GM23338 (cell line): ENCODE measurements around the gene LCE2A. TPM values are rescaled to one million over a fixed set of nuclear protein-coding genes. Genes with fewer than 3 reads are reported as not detected.

Experiments
- ATAC-seq: fragments of 200-7000 bp; cut with Tn5 transposase; 3 replicates; pipeline ENCODE4 v1.9.1; 2020
- DNase-seq: peaks from one replicate; pipeline ENCODE4 v3.0.0-alpha.2; 2015; ENCODE audit warnings: low spot score
- H2AFZ ChIP-seq: fragments of 200-600 bp; sonication (generic); 2 replicates; pipeline ENCODE4 v1.8.0; 2016; ENCODE audit warnings: antibody characterized with exemption, mild to moderate bottlenecking, moderate library complexity
- H3F3A ChIP-seq: fragments of 200-600 bp; sonication (generic); replicated peaks from 2 replicates; pipeline ENCODE4 v1.8.0; 2017; ENCODE audit warnings: antibody characterized with exemption, mixed run types, low read depth
- H3K27ac ChIP-seq: fragments of 200-600 bp; sonication (generic); 2 replicates; pipeline ENCODE4 v1.6.1; 2016; ENCODE audit warnings: low read depth
- H3K27me3 ChIP-seq: fragments of 200-600 bp; sonication (generic); 2 replicates; pipeline ENCODE4 v1.8.0; 2016; ENCODE audit warnings: mild to moderate bottlenecking, mixed run types, moderate library complexity; ENCODE audit not compliant: insufficient read depth
- H3K36me3 ChIP-seq: fragments of 200-600 bp; sonication (generic); 2 replicates; pipeline ENCODE4 v1.8.0; 2016; ENCODE audit warnings: mild to moderate bottlenecking; ENCODE audit not compliant: insufficient read depth
- H3K4me1 ChIP-seq: fragments of 200-600 bp; sonication (generic); 2 replicates; pipeline ENCODE4 v1.8.0; 2016; ENCODE audit warnings: mild to moderate bottlenecking, moderate library complexity; ENCODE audit not compliant: insufficient read depth
- H3K4me2 ChIP-seq: fragments of 200-600 bp; sonication (generic); 2 replicates; pipeline ENCODE4 v1.7.1; 2017; ENCODE audit warnings: mixed run types
- H3K4me3 ChIP-seq: fragments of 200-600 bp; sonication (generic); 2 replicates; pipeline ENCODE4 v1.6.1; 2016; ENCODE audit warnings: mixed run types
- H3K79me2 ChIP-seq: fragments of 200-600 bp; sonication (generic); replicated peaks from 2 replicates; pipeline ENCODE4 v1.8.0; 2017; ENCODE audit warnings: mild to moderate bottlenecking; ENCODE audit not compliant: insufficient read depth
- H3K9me2 ChIP-seq: fragments of 200-600 bp; sonication (generic); 2 replicates; pipeline ENCODE4 v1.8.0; 2017; ENCODE audit not compliant: insufficient read depth
- H4K20me1 ChIP-seq: fragments of 200-600 bp; sonication (generic); replicated peaks from 2 replicates; pipeline ENCODE4 v1.8.0; 2017; ENCODE audit warnings: mild to moderate bottlenecking; ENCODE audit not compliant: insufficient read depth
- H3K27ac Mint-ChIP-seq: 2 replicates; pipeline ENCODE4 v1.8.0; 2020; ENCODE audit warnings: inconsistent platforms, mild to moderate bottlenecking, moderate library complexity, mixed read lengths
- H3K27me3 Mint-ChIP-seq: 3 replicates; pipeline ENCODE4 v1.8.0; 2022; ENCODE audit warnings: low read depth, mild to moderate bottlenecking, moderate library complexity, mixed read lengths, inconsistent platforms; ENCODE audit not compliant: insufficient read depth, poor library complexity
- H3K36me3 Mint-ChIP-seq: 3 replicates; pipeline ENCODE4 v1.8.0; 2021; ENCODE audit warnings: low read depth, mild to moderate bottlenecking, inconsistent platforms, moderate library complexity, mixed read lengths
- H3K4me1 Mint-ChIP-seq: 3 replicates; pipeline ENCODE4 v1.8.0; 2020; ENCODE audit warnings: mild to moderate bottlenecking, inconsistent platforms, mixed read lengths
- H3K4me3 Mint-ChIP-seq: 3 replicates; pipeline ENCODE4 v1.8.0; 2021; ENCODE audit warnings: moderate library complexity, mild to moderate bottlenecking, inconsistent platforms, mixed read lengths
- H3K9me3 Mint-ChIP-seq: 3 replicates; pipeline ENCODE4 v1.8.0; 2020; ENCODE audit warnings: moderate library complexity, mild to moderate bottlenecking, inconsistent platforms, mixed read lengths
- CTCF ChIP-seq, 2 experiments: fragments of 200-600 bp in 1 of 2; sonication (generic) in 1 of 2; conservative IDR thresholded peaks; 2 replicates each; pipeline versions ENCODE4 v1.5.1 to v1.6.1; 2016 to 2017; ENCODE audit warnings: antibody characterized with exemption in 2 of 2, low read depth in 2 of 2, mild to moderate bottlenecking in 2 of 2, moderate library complexity in 1 of 2
- EZH2 ChIP-seq: fragments of 200-600 bp; sonication (generic); IDR thresholded peaks from one replicate; pipeline ENCODE4 v1.8.0; 2017; ENCODE audit warnings: antibody characterized with exemption, mild to moderate bottlenecking, low read depth; ENCODE audit not compliant: unreplicated experiment
- JUNB ChIP-seq: IDR thresholded peaks from one replicate; pipeline ENCODE4 v1.6.1; 2016; ENCODE audit warnings: antibody characterized with exemption; ENCODE audit not compliant: unreplicated experiment
- POLR2AphosphoS5 ChIP-seq: IDR thresholded peaks from 2 replicates; pipeline ENCODE4 v1.6.1; 2016; ENCODE audit warnings: antibody characterized with exemption, low read depth
- REST ChIP-seq: IDR thresholded peaks from one replicate; pipeline ENCODE4 v1.6.1; 2018; ENCODE audit warnings: antibody characterized with exemption; ENCODE audit not compliant: unreplicated experiment
- STAT1 ChIP-seq: IDR thresholded peaks from one replicate; pipeline ENCODE4 v1.6.1; 2016; ENCODE audit warnings: antibody characterized with exemption; ENCODE audit not compliant: unreplicated experiment
- ZNF114 ChIP-seq: fragments of 250-450 bp; sonication (Bioruptor Pico); IDR thresholded peaks from 2 replicates; pipeline ENCODE4 v1.5.0; 2020; ENCODE audit warnings: mild to moderate bottlenecking, moderate library complexity
- ZNF331 ChIP-seq: fragments of 250-450 bp; sonication (Bioruptor Pico); IDR thresholded peaks from 2 replicates; pipeline ENCODE4 v1.5.0; 2020; ENCODE audit warnings: low read depth, mild to moderate bottlenecking, moderate library complexity
- polyA plus RNA-seq: library from polyadenylated mRNA; unstranded; fragments of >200 nt; fragmentation: Nextera tagmentation; extraction: Ambion mirVana; gene quantifications from 2 replicates; pipeline ENCODE4 v1.2.1, GENCODE V29; 2016
- total RNA-seq: library from RNA; depleted of rRNA; stranded (reverse); fragments of >200 nt; shearing (Covaris generic); gene quantifications from 2 replicates; pipeline ENCODE4 v1.2.3, GENCODE V29; 2014

Gene LCE2A
- total and polyA plus RNA-seq, 2 experiments from 2014 or later: not detected

- TF ChIP-seq CTCF (conservative IDR thresholded peaks at IDR 0.05; ENCODE audit: low read depth in 2 of 2): no peak
- no peak for TF ChIP-seq POLR2AphosphoS5
- no peak for TF ChIP-seq REST
- no peak for TF ChIP-seq STAT1
Observed at GRCh38 chr1:152725261-152725660, 27.1 kb downstream of the LCE2A start (continued).

DNA sequence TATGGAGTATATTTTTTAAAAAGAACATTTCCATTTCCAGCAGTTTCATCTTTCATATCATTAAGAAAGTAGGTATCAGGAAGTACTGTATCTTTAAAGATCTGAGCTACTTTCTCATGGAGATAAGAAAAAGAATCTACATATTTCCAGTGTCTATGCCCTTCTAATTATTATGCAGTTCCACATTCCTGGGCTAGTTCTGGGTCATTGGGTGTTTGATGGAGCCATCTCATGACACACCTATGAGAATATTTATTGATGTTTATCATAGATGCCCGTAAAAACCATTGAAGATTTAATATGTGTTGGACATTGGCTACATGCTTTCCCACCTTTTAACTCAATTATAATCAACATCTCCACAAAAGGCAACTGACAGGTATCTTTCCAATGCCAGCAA, 30.8 kb downstream of the LCE2A start:
- Histone ChIP-seq H3K36me3 (no peaks in the 10 kb centered on the region), H3K27ac (no peak overlapping the region), H3F3A (no peaks in the 10 kb centered on the region), H3K9me2 (no peaks in the 10 kb centered on the region), H3K79me2 (no peaks in the 10 kb centered on the region), H3K4me3 (no peak overlapping the region), H3K4me2 (no peak overlapping the region), H3K27me3 (no peaks in the 10 kb centered on the region), H4K20me1 (no peaks in the 10 kb centered on the region), H3K4me1 (no peaks in the 10 kb centered on the region), H2AFZ (no peak overlapping the region)
- ATAC-seq (no peak), DNase-seq (no peak)
- Mint-ChIP-seq H3K36me3 (no peaks in the 10 kb centered on the region), H3K4me1 (no peaks in the 10 kb centered on the region), H3K4me3 (no peak overlapping the region), H3K9me3 (no peaks in the 10 kb centered on the region), H3K27ac (no peak overlapping the region), H3K27me3 (no peaks in the 10 kb centered on the region)
- TF ChIP-seq REST (no peak), ZNF114 (CRISPR knock-in tag) (no peak), JUNB (no peak), CTCF (conservative IDR thresholded peaks at IDR 0.05; ENCODE audit: low read depth in 2 of 2) (no peak), ZNF331 (CRISPR knock-in tag) (no peak), EZH2 (no peak), POLR2AphosphoS5 (no peak)
